ENCODE results near the gene SLC34A3.

Gene SLC34A3

GRCh38 chr9:137198051-137198901 is 32.4 kb upstream of the SLC34A3 start:
- no peak for DNase-seq

GRCh38 chr9:137198902-137199283 is 31.8 kb upstream of the SLC34A3 start:
- DNase-seq = no peak

GRCh38 chr9:137199411-137200121 is 31.1 kb upstream of the SLC34A3 start:
- DNase-seq = no peak

GRCh38 chr9:137200311-137201204 is 30.1 kb upstream of the SLC34A3 start, which contains the start of gene TPRN:
Gene TPRN, minus strand, starts transcription at chr9:137200741. Its CDS starts 30 bp downstream, at chr9:137200711.
- peak; percentile 93 for DNase-seq

GRCh38 chr9:137201205-137201868 is 29.4 kb upstream of the SLC34A3 start:
- DNase-seq = no peak

GRCh38 chr9:137202966-137203365 is 27.7 kb upstream of the SLC34A3 start:
- DNase-seq = no peak

- no peak for DNase-seq
Observed at GRCh38 chr9:137204731-137205125, 26.0 kb upstream of the SLC34A3 start.

- peak; percentile 13 for DNase-seq
Observed at GRCh38 chr9:137205126-137206069, 25.3 kb upstream of the SLC34A3 start, which contains the start of the genes NDOR1 and TMEM203. Gene NDOR1, plus strand, starts transcription at chr9:137205700. Its CDS starts 78 bp downstream, at chr9:137205778. Gene TMEM203, minus strand, starts transcription at chr9:137205648. Its CDS starts 234 bp downstream, at chr9:137205414.

GRCh38 chr9:137206602-137207001 is 24.1 kb upstream of the SLC34A3 start:
- DNase-seq = no peak

GRCh38 chr9:137211532-137211931 is 19.2 kb upstream of the SLC34A3 start:
- DNase-seq = no peak

GRCh38 chr9:137212520-137212919 is 18.2 kb upstream of the SLC34A3 start:
- DNase-seq = no peak

- DNase-seq = no peak
Observed at GRCh38 chr9:137213160-137214060, 17.3 kb upstream of the SLC34A3 start.

GRCh38 chr9:137214620-137215019 is 16.1 kb upstream of the SLC34A3 start:
- no peak for DNase-seq

GRCh38 chr9:137215196-137215986 is 15.3 kb upstream of the SLC34A3 start:
- no peak for DNase-seq

GRCh38 chr9:137216188-137216965 is 14.3 kb upstream of the SLC34A3 start:
- DNase-seq = no peak

GRCh38 chr9:137217276-137218211 is 13.2 kb upstream of the SLC34A3 start:
- DNase-seq = no peak

- no peak for DNase-seq
Observed at GRCh38 chr9:137218212-137218753, 12.4 kb upstream of the SLC34A3 start.
